OCI-LY7 (cell line): ENCODE results near the gene NEDD8. TPM values are rescaled to one million over a fixed set of nuclear protein-coding genes. Genes with fewer than 3 reads are reported as not detected.

Experiments
- BruUV-seq: library from RNA; stranded (reverse); fragments of 400-500 nt; replicated peaks from 2 replicates; lab custom pipeline; 2021; lab: Mats Ljungman, UMichigan
- CTCF ChIA-PET: fragments of 300-600 bp; sonication (Branson Sonifier 250); formaldehyde crosslinking; loops from one replicate; lab custom pipeline; 2022; ENCODE audit warnings: antibody characterized with exemption; ENCODE audit not compliant: unreplicated experiment; lab: Charles Lee
- POLR2A ChIA-PET: fragments of 300-600 bp; sonication (Branson Sonifier 250); formaldehyde crosslinking; loops from one replicate; lab custom pipeline; 2022; ENCODE audit warnings: antibody characterized with exemption; lab: Charles Lee
- DNase-seq: peaks from one replicate; pipeline ENCODE4 v3.0.0-alpha.2; 2015; ENCODE audit warnings: low spot score
- H2AFZ ChIP-seq: fragments of 200-600 bp; sonication (generic), shearing (Covaris generic); 2 replicates; pipeline ENCODE4 v1.6.1; 2014; ENCODE audit warnings: mild to moderate bottlenecking, antibody characterized with exemption, low read length, moderate library complexity
- H3K27ac ChIP-seq: fragments of 200-600 bp; sonication (generic); 2 replicates; pipeline ENCODE4 v1.5.1; 2014; ENCODE audit warnings: mixed run types, low read depth, mild to moderate bottlenecking, moderate library complexity, low read length, inconsistent platforms; ENCODE audit not compliant: poor library complexity, severe bottlenecking
- H3K36me3 ChIP-seq: fragments of 200-600 bp; sonication (generic); 2 replicates; pipeline ENCODE4 v1.6.1; 2014; ENCODE audit warnings: mild to moderate bottlenecking, antibody characterized with exemption, low read length, moderate library complexity, mixed read lengths; ENCODE audit not compliant: insufficient read depth
- H3K4me1 ChIP-seq: fragments of 200-600 bp; sonication (generic); 2 replicates; pipeline ENCODE4 v1.5.1; 2014; ENCODE audit warnings: mild to moderate bottlenecking, low read length; ENCODE audit not compliant: insufficient read depth, poor library complexity, severe bottlenecking
- H3K4me2 ChIP-seq: fragments of 200-600 bp; sonication (generic); 2 replicates; pipeline ENCODE4 v1.6.1; 2014; ENCODE audit warnings: mild to moderate bottlenecking, low read length
- H3K4me3 ChIP-seq: fragments of 200-600 bp; sonication (generic); 2 replicates; pipeline ENCODE4 v1.5.1; 2014; ENCODE audit warnings: mild to moderate bottlenecking, low read depth, low read length; ENCODE audit not compliant: poor library complexity, severe bottlenecking
- H3K79me2 ChIP-seq: fragments of 200-600 bp; sonication (generic); 2 replicates; pipeline ENCODE4 v1.6.1; 2016; ENCODE audit warnings: low read depth, mild to moderate bottlenecking, low read length, moderate library complexity, mixed read lengths; ENCODE audit not compliant: insufficient read depth
- H3K9me2 ChIP-seq: fragments of 200-600 bp; sonication (generic); 2 replicates; pipeline ENCODE4 v1.6.1; 2016; ENCODE audit warnings: mild to moderate bottlenecking, low read length, mixed read lengths; ENCODE audit not compliant: insufficient read depth
- H3K9me3 ChIP-seq: fragments of 200-600 bp; sonication (generic); 2 replicates; pipeline ENCODE4 v1.6.1; 2014; ENCODE audit warnings: mild to moderate bottlenecking, mixed run types, low read length, mixed read lengths
- H4K20me1 ChIP-seq: fragments of 200-600 bp; sonication (generic); 2 replicates; pipeline ENCODE4 v1.6.1; 2014; ENCODE audit warnings: mild to moderate bottlenecking, antibody characterized with exemption, low read length, moderate library complexity, mixed read lengths; ENCODE audit not compliant: insufficient read depth
- CTCF ChIP-seq: fragments of 200-600 bp; sonication (generic); conservative IDR thresholded peaks from 2 replicates; pipeline ENCODE4 v1.5.1; 2014; ENCODE audit warnings: mild to moderate bottlenecking, antibody characterized with exemption, low read length, moderate library complexity, mixed read lengths
- EZH2phosphoT487 ChIP-seq: fragments of 200-600 bp; sonication (generic); IDR thresholded peaks from 2 replicates; pipeline ENCODE4 v1.6.1; 2018; ENCODE audit warnings: low read depth, borderline replicate concordance, mild to moderate bottlenecking, mixed run types, antibody characterized with exemption, low read length, moderate library complexity, mixed read lengths
- intact Hi-C: fragments of 100-400 bp; cut with micrococcal nuclease; formaldehyde crosslinking; loops from one replicate; pipeline ENCODE4 v1.10.0; 2022; ENCODE audit not compliant: unreplicated experiment
- total RNA-seq, 2 experiments: library from RNA; depleted of rRNA in 1 of 2; stranded (reverse); fragments of >200 nt in 1 of 2; shearing (Covaris generic) in 1 of 2; gene quantifications; 2 replicates each; pipeline ENCODE4 v1.2.3, GENCODE V29; 2014 to 2022

The NEDD8 gene
- total RNA-seq, 2 experiments from 2014 or later = 167 to 174 TPM

- Histone ChIP-seq H3K4me1 (peaks cover 43% of the 10 kb centered on the region), H3K4me2 (peak overlapping the region; percentile 82), H3K9me3 (no peaks in the 10 kb centered on the region), H3K27ac (peak overlapping the region; percentile 84), H3K79me2 (no peaks in the 10 kb centered on the region), H3K4me3 (peak overlapping the region; percentile 84), H4K20me1 (no peaks in the 10 kb centered on the region), H2AFZ (peak overlapping the region; percentile 68; the same call in 1 of the 2 replicates), H3K9me2 (no peaks in the 10 kb centered on the region), H3K36me3 (no peaks in the 10 kb centered on the region)
- TSS peak; percentile 70 for BruUV-seq
- ChIA-PET POLR2A (interaction anchor here (0.6 to 3.2 kb wide), 8 partner anchors 25 to 171 kb away, joined by 3 to 21 read pairs (median 4); partner anchors contain the start of genes MDP1, RNF31, SDR39U1 and TINF2), CTCF (interaction anchor here (0.6 to 1.9 kb wide), 3 partner anchors 25 to 36 kb away, joined by 3 to 8 read pairs (median 4); partner anchors contain the start of gene CIDEB)
- DNase-seq = no peak
- intact Hi-C loops = loop anchor here (1.0 to 2.0 kb wide), 3 partner anchors 27 to 56 kb away; partner anchors contain the start of genes DHRS1, MDP1, NOP9 and TINF2
- no peak for TF ChIP-seq CTCF
- TF ChIP-seq EZH2phosphoT487 = no peak
These were observed 39.7 kb upstream of the NEDD8 start for GRCh38 chr14:24271834-24272263.

- intact Hi-C loops = loop anchor here (1.0 to 2.0 kb wide), 3 partner anchors 28 to 55 kb away; partner anchors contain the start of genes DHRS1, MDP1, NOP9 and TINF2
- H3K79me2 ChIP-seq = no peaks in the 10 kb centered on the region
- ChIA-PET CTCF (interaction anchor here (1.2 to 1.9 kb wide), 3 partner anchors 25 to 37 kb away, joined by 4 to 8 read pairs (median 5); partner anchors contain the start of genes CIDEB and TINF2), POLR2A (interaction anchor here (0.6 to 3.2 kb wide), 10 partner anchors 20 to 158 kb away, joined by 3 to 21 read pairs (median 4); partner anchors contain the start of genes CHMP4A, GMPR2, MDP1 and NEDD8)
- H3K36me3 ChIP-seq = no peaks in the 10 kb centered on the region
- TF ChIP-seq EZH2phosphoT487 = no peak
- peak; percentile 80 for TF ChIP-seq CTCF
- peak; percentile 97 for DNase-seq
- peak within 1 kb of the TSS; percentile 84 for H3K27ac ChIP-seq
- peak within 1 kb of the TSS; percentile 84 for H3K4me3 ChIP-seq
- H4K20me1 ChIP-seq = no peaks in the 10 kb centered on the region
- no TSS peak for BruUV-seq
- no peaks in the 10 kb centered on the region for H3K9me3 ChIP-seq
- H2AFZ ChIP-seq = peak within 1 kb of the TSS; percentile 68
- H3K9me2 ChIP-seq = no peaks in the 10 kb centered on the region
- peaks cover 43% of the 10 kb centered on the region for H3K4me1 ChIP-seq
- H3K4me2 ChIP-seq = peak within 1 kb of the TSS; percentile 82
These were observed 39.1 kb upstream of the NEDD8 start, which contains the start of gene RABGGTA for GRCh38 chr14:24271134-24271833. TSS of gene RABGGTA (minus strand) at chr14:24271597. CDS start at chr14:24271115, 482 bp downstream.
